DMS153 treated with DMSO at 0.1 percent for 48 hours (cell line): ENCODE measurements around the gene CDH11.

Source experiments
- DNase-seq: peaks from one replicate; lab custom pipeline; 2025; ENCODE audit not compliant: unreplicated experiment; lab: John Stamatoyannopoulos, UW

The CDH11 gene

GRCh38 chr16:64982581-64982980, 139.3 kb downstream of the CDH11 start:
- DNase-seq: no peak

DNA sequence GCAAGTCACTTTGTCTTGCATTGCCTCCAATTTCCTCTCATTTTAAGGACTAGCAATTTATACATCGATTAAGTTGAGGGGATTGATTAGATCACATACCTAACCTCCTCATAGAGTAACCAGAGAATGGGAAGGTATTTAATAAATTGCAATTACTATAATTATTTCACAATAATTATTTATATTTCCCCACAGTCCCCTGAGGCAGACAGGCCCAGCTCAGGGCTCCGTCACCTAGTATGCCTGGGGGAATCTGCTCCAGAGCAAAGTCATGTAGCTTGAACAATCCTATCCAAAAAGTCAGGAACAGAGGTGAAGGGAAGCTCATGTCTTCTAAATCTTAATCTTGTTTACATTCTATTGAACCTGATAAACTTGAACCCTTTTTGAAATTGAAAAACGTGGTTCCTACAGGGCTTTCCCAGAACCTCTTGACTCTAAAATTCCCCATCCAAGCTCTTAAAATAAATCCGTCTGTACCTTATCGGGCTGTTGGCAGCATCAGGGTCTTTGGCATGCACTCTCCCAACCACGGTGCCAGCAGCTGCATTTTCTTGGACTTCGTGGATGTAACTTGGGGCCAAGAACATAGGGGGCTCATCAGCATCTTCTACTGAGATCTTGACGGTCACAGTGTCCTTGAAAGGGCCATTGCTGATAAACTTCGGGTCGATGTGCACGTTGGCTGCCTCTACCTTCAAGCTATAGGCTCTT, 140.1 kb downstream of the CDH11 start:
- no peak for DNase-seq

DNA sequence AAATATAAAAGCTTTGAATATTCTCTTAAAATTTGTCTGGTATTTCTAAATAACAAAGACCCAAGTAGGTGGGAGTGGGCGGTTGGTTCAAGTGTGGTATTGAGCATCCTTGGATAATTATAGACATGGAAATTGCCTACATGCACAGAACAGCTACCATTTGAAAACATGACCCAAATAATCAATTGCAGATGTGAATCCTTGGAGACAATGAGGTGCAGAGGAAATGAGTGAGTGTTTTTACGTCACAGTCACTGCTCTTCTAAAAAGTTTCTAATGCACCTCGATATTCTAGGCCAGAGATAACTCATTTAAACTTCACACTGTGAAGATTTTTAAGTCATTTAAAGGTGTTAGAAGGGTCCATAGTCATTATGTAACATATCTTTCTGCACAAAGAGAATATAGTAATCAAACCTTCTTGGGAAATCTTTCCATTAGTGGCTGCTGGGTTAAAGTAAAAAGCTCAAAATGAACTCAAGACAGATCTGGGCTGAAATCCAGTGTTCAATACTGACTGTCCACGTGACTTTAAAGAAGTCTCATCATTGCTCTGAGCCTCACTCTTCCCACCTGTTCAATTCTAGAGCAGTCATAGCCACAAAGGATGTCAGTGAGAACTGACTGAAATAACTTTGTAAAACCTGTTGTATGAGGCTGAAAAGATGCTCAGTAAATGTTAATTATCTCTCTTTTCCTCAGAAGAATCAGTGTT, 144.5 kb downstream of the CDH11 start:
- DNase-seq: no peak

- no peak for DNase-seq
Observed at GRCh38 chr16:64975821-64976220, 146.0 kb downstream of the CDH11 start.

DNA sequence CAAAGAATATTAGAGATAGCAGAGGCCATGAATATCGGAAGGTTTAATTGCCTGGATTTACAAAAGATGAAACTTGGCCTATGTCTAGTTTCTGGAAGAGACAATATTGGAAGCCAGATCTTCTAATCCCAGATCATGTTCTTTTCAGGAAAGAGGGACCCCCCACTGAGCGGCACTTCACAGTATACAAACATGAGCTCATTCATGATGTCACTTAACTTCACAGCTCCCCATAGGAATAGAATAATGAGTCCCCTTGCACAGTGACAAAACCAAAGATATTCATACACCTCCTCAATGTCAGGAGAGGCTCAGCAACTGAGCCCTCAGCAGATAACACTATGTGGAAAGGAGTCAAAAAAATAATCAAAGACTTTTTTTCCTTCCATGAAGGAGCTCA, 147.5 kb downstream of the CDH11 start:
- DNase-seq: no peak

GRCh38 chr16:64973171-64973570, 148.7 kb downstream of the CDH11 start:
- DNase-seq: no peak

GRCh38 chr16:64971171-64971570, 150.7 kb downstream of the CDH11 start:
- DNase-seq: no peak

DNA sequence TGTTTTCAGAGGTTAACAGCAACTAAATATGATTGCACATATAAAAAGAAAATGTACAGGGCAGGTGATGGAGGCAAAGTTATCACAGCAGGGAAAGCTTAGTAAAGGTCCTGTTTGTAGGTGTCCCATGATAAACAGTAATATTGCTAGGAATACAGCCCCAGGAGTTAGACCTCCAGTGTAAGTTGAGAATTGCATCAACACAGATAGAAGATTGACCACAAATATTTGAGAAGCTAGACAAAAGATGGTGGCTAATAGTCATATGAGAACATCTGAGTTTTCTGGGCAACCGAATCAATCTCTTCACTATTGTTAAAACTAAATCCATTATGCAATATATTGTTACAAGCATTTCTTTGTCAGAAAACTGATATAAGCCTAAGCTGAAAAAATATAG, 152.6 kb downstream of the CDH11 start:
- no peak for DNase-seq

DNA sequence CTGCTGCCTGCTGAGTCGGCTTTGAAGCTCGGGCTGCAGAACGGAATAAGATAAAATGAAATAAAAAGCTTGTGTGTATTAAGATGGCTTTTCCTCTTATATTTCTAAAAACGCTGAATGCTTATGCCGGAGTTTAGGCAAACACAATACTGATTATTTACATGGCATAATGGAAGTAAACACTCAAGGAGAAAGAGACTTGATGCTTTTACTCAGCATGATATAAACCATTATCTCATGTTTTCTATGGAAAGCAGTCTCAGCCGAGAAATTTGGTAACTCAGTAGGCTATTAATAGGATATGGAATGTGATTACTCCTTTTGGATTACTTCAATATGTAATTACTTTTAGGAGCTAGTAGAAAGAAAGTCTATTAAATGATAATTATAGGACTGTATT, 153.3 kb downstream of the CDH11 start:
- DNase-seq: no peak

- no peak for DNase-seq
Observed at GRCh38 chr16:64964126-64964540, 157.7 kb downstream of the CDH11 start.

DNA sequence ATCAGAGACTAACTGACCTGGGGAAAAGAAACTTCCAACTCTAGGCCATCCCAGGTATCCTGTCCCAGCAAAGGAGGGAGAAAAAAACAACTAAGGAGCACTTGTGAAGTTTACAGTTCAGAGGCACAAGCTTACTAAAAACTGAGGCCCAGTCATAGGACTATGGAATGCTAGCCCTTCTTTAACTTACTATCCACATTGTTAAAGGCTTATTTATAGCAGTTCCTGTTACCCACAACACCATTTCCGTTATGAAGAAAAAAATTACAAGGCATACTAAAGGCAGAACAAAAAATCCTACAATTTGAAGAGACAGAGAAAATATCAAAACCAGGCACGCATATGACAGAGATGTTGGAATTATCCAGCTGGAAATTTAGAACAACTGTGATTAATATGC, 159.1 kb downstream of the CDH11 start:
- DNase-seq: no peak

- no peak for DNase-seq
Observed at GRCh38 chr16:64957246-64957645, 164.6 kb downstream of the CDH11 start.

- no peak for DNase-seq
Observed at GRCh38 chr16:64952177-64952576, 169.7 kb downstream of the CDH11 start.

DNA sequence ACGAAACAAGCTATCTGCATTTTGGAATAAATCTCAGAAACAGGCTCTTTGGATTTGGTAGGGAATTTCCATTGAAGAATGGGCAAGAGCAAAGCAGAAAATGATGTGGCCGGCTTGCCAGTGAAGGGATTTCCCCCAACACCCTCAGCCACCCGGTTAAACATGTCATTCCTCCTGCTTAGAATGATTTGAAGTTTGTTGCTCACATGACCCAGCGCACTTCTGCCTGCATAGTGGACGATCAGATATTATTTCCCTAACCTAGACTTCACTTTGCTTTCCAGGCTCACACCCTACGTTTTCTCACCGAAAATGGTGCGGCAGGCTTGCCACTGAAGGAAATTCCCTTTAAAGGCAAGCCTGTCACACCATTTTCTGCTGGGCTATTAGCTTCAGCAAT, 170.7 kb downstream of the CDH11 start:
- no peak for DNase-seq

GRCh38 chr16:64950731-64951130, 171.1 kb downstream of the CDH11 start:
- no peak for DNase-seq

DNA sequence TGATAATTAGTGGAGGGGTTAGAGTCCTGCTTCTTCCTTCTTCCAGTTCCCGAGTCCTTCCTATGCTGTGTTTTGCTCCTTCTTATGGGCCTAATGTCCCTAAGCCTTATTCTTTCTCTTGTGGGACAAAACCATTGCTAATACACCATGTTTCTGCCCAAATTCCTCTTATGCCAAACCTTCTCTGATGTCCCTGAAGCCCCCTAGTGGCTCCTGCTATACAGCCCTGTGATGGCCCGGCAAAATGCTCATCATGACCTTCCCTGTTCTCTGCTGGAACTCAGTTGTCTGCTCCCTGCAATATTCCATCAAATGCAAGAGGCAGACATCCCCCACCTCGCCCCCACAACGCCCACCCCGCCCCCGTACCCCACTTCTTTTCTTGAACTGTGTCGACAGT, 171.6 kb downstream of the CDH11 start:
- no peak for DNase-seq

DNA sequence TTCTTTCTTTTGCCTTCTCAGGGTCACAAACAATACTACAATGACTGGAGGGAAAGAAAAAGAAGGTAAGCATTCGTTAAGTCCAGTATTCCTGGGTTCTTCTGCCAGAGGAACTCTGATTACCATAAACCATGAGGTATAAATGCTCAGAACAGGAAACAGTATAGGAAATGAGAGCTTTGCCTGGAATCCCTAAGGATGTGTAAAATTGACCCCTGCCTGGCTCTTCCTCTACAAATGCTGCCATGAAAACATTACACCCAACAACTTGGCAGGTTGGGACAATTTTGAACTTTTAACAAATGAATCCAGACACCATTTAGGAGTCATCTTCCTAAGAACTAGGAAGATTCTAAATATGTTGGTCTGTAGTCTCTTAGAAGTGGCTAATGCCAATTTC, 173.8 kb downstream of the CDH11 start:
- DNase-seq: no peak

DNA sequence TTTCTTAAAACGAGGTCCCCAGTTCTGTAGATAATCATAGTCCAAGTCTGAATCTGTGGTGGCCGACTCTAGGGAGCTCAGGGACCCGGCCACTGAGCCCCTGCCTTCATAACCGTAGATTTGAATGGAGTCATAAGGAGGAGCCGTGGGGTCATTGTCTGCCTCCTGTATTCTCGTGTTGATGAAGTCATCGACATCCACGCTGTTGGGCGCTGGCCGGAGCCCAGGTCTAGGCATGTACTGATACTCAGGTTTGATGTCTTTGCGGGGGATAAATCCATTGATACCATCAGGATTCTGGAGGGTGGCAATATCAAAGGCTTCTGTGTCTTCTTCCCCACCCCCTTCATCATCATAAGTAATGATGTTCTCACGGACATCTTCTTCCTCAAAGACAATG, 174.2 kb downstream of the CDH11 start:
- no peak for DNase-seq

- no peak for DNase-seq
Observed at GRCh38 chr16:64933885-64934284, 188.0 kb downstream of the CDH11 start.

GRCh38 chr16:64926476-64926875, 195.4 kb downstream of the CDH11 start:
- no peak for DNase-seq

- DNase-seq: no peak
Observed at GRCh38 chr16:64925166-64925565, 196.7 kb downstream of the CDH11 start.

DNA sequence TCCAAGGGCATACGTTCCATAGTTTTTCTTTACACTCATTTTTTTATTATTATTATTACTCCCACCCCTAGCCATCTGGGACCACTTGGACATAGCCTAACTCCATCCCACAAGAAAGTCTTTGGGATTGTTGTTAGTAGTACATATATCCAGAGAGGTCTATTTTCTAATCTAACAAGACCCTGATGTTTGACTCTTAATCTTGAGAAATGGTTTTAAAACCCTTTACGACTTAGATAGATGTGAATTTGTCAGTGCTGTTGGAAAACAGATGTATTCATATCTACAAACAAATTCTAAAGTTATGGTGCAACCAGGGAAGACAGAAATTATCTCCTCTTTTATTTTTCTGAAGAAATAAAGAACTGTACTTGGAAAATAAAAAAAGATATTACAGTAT, 197.8 kb downstream of the CDH11 start:
- no peak for DNase-seq
